Measurements from ENCODE around the gene SYPL1.

DNA sequence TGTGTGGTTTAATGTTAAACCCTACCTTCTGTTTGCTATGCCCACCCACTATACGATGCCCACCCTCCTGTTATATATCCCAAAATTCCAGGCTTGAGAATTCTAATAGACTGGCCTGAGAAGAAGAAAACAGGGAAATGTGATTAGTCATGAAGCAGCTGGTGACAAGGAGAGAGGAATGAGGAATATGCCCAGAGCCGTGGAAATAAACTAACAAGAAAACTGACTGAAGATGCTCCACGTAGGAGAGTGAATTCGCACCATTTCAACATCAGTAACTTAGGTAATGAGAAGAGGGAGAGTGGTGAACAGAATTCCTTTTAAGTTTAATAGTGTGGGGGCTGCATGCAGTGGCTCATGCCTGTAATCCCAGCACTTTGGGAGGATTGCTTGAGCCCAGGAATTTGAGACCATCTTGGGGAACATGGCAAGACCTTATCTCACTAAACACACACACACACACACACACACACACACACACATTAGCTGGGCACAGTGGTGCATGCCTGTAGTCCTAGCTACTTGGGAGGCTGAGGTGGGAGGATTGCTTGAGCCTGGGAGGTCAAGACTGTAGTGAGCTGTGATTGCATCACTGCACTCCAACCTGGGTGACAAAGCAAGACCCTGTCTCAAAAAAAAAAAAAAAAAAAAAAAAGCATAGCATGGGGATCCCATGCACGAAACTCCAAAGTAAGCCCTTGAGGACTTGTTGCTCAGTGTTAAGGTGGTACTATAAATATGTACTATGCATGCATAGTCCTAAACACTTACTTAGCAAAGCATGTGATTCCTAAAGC, 16.1 kb upstream of the SYPL1 start:
- TF ChIP-seq ELF1 (IDR thresholded peaks at IDR 0.05; ENCODE audit: borderline replicate concordance, low read depth), result no peak
- TF ChIP-seq, protein P1, sequence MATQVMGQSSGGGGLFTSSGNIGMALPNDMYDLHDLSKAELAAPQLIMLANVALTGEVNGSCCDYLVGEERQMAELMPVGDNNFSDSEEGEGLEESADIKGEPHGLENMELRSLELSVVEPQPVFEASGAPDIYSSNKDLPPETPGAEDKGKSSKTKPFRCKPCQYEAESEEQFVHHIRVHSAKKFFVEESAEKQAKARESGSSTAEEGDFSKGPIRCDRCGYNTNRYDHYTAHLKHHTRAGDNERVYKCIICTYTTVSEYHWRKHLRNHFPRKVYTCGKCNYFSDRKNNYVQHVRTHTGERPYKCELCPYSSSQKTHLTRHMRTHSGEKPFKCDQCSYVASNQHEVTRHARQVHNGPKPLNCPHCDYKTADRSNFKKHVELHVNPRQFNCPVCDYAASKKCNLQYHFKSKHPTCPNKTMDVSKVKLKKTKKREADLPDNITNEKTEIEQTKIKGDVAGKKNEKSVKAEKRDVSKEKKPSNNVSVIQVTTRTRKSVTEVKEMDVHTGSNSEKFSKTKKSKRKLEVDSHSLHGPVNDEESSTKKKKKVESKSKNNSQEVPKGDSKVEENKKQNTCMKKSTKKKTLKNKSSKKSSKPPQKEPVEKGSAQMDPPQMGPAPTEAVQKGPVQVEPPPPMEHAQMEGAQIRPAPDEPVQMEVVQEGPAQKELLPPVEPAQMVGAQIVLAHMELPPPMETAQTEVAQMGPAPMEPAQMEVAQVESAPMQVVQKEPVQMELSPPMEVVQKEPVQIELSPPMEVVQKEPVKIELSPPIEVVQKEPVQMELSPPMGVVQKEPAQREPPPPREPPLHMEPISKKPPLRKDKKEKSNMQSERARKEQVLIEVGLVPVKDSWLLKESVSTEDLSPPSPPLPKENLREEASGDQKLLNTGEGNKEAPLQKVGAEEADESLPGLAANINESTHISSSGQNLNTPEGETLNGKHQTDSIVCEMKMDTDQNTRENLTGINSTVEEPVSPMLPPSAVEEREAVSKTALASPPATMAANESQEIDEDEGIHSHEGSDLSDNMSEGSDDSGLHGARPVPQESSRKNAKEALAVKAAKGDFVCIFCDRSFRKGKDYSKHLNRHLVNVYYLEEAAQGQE (IDR thresholded peaks at IDR 0.05; ENCODE audit: low read depth), result no peak
- no peak for TF ChIP-seq POLR2AphosphoS5 (IDR thresholded peaks at IDR 0.05; ENCODE audit: low read depth, low read length)
- TF ChIP-seq POLR2A (IDR thresholded peaks at IDR 0.05; ENCODE audit: borderline replicate concordance, extremely low read depth, insufficient read depth, insufficient read length), result no peak
- TF ChIP-seq, protein P2, sequence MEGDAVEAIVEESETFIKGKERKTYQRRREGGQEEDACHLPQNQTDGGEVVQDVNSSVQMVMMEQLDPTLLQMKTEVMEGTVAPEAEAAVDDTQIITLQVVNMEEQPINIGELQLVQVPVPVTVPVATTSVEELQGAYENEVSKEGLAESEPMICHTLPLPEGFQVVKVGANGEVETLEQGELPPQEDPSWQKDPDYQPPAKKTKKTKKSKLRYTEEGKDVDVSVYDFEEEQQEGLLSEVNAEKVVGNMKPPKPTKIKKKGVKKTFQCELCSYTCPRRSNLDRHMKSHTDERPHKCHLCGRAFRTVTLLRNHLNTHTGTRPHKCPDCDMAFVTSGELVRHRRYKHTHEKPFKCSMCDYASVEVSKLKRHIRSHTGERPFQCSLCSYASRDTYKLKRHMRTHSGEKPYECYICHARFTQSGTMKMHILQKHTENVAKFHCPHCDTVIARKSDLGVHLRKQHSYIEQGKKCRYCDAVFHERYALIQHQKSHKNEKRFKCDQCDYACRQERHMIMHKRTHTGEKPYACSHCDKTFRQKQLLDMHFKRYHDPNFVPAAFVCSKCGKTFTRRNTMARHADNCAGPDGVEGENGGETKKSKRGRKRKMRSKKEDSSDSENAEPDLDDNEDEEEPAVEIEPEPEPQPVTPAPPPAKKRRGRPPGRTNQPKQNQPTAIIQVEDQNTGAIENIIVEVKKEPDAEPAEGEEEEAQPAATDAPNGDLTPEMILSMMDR (IDR thresholded peaks at IDR 0.05 in 2 of 3, conservative IDR thresholded peaks at IDR 0.05 in 1 of 3; ENCODE audit: borderline replicate concordance in 1 of 3, insufficient read depth in 1 of 3, low read depth in 2 of 3, low read length in 2 of 3), result no peak
- TF ChIP-seq SIN3A (IDR thresholded peaks at IDR 0.05; ENCODE audit: low read depth), result no peak
- no peak for TF ChIP-seq TCF7L2 (IDR thresholded peaks at IDR 0.05; ENCODE audit: borderline replicate concordance, extremely low read depth, insufficient read depth, insufficient read length)
- TF ChIP-seq RAD21 (IDR thresholded peaks at IDR 0.05; ENCODE audit: low read depth), result no peak
- TF ChIP-seq SP1 (IDR thresholded peaks at IDR 0.05; ENCODE audit: low read depth), result no peak
- no peak for TF ChIP-seq JUND (IDR thresholded peaks at IDR 0.05)

Data from HCT116 (cell line).